Activated CD4-positive, CD25-positive, alpha-beta regulatory T cell (primary cell): ENCODE measurements around the gene INAVA.
"Not testable (repeated sequence)": the region's sequence is repeated elsewhere in the genome, so short reads cannot be mapped to it uniquely, and the experiment has no call there.

Experiments used
- DNase-seq, 4 experiments: peaks; one replicate each; lab custom pipeline; 2025; lab: John Stamatoyannopoulos, UW

Gene INAVA

DNA sequence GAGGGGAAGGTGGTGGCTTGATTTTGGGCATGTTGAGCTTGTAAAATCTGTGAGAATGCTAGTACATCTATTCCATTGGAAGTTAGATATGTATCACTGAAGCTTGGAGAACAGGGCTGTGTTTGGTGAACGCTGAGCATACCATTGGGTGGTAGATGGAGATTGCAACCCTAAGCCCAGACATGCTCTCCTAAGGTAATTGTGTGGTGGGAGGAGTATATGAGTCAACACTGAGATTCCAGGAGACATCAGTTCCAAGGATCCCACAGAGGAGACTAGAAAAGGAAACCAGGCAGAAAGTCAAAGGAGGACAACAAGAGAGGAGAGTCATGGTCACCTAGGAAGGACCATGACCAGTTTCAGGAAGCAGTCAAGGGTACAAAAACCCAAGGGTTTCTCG, 68.4 kb downstream of the INAVA start:
- DNase-seq = no peak

DNA sequence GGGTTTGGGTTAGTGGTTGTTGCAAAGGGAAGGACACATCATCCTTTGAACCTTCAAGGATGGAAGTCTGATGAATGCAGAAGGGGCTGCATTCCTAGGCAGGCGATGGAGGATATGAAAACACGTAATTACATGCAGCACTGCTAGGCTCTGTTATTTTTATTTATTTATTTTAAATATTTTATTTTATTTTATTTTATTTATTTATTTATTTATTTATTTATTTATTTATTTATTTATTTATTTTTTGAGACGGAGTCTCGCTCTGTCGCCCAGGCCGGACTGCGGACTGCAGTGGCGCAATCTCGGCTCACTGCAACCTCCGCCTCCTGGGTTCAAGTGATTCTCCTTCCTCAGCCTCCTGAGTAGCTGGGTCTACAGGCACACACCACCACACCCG, 69.2 kb downstream of the INAVA start:
- not testable (repeated sequence) for DNase-seq
